NCI-H187 treated with DMSO at 0.1 percent for 48 hours (cell line): ENCODE measurements around the gene TIAM2.

Source experiments
- DNase-seq: peaks from one replicate; lab custom pipeline; 2025; lab: John Stamatoyannopoulos, UW

TIAM2 gene

DNA sequence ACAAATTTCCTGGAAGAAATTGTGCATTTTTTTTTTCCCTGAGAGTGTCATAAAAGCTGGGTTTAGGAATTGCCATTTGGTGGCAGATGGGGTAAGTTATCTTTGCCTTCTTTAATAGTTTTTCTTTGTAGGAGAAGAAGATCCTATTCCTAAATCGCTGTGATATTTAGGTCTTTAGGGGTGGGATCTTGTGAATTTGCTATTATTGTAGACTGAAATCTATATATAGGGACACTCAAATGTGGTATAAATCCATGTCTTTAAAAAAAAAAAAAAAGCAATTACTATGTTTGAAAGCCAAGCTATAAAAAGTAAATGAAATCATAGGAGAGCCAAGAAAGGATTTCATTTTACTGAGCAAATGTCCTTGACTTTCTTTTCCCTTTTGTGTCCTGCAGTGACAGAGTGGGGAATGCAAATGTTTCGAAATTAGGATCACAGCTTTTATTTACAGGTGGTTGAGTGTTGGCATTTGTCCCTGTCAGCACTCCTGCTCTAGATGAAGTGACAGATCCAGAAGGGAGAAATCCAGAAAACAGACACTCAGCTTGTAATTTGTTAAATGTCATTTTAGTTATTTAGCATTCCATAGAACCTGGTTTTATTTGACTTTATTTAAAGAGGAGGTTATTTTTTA, 29.4 kb downstream of the TIAM2 start:
- no peak for DNase-seq

DNA sequence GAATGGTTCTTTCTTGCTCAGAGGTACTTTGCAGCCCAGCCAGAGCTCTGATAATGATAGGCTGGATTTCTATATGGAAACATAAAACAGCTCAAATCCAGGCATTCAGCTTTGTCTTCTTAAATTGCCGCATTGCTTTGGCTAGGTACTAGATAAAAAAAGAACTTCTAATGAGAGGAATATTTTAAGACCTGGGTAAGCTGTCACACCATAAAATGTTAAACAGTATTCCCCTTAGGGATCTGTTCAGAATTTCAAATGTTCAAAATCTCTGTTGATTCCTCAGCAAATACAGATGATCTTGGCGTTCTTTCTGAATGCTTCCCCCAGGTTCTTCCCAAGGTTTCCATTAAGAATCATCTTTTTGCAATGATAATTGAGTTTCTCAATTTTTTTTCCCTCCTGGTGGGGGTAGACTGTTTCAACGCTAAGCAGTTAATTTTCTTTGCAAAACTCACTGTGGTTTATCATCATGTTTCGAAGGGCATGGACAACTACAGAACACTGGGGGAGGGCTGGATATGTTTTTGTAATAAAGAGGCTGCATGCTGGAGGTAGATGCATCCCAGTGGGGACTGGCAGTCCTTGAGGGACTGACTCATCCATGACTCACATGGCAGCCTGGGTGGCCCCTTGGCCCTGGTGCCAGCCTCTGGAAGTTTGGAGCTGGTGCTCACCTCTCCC, 31.0 kb downstream of the TIAM2 start:
- no peak for DNase-seq

DNA sequence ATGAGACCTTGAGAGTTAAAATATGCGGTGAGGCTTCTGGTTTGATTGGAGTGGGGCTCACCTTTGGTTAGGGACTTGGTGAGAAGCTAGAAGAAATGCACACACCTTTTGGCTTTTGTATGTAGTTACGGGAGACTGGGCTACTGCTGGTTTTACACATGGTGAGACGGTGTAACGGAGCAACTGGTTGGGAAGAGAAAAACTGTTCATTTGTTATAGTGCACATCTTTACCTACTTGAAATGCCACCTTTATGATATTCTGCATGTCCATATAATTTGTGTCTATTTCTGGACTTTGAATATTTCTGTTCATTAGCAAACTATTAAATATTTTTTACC, 31.6 kb downstream of the TIAM2 start:
- DNase-seq, result no peak

DNA sequence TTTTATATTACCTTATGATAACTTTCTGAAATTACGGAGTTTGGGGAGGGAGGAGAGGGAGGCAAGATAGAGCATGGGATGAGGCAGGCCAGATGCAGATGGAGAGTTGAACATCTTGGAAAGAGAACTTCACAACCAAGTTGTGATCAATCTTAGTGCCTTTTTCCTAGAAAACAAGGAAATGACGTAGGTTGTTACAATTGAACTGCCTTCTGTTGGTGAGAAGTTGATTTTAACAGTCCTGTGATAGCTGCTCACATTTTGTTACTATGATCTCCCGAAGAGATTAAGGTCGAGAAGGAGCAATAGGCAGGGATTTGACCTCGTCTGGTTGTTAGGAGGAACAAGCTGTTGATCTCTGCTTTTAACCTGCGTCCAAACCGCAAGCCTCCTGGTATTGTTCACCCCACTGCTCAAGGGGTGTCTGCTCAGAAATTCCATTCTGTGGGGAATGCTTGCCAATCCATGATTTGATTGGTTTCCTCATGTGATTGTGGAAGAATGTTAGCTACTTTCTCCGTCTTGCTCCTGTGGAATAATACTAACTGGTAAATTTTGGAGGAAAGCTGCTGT, 35.1 kb downstream of the TIAM2 start:
- no peak for DNase-seq

DNA sequence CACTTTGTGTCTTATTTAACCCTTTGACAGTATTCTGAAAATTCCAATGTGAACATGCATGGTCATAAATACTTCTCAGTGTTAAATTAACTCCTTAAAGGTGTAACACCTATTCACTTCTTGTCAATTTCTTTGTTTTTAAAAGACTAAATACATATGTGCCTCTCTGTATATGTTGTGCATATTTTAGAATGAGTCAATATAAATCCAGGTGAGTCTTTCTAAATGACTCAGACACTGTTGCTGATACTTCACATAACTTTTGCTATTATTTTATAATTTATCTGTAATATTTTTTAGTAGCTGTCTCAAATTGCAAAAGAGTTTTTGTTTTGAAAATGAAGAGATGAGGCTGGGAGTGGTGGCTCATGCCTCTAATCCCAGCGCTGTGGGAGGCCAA, 36.0 kb downstream of the TIAM2 start:
- no peak for DNase-seq

DNA sequence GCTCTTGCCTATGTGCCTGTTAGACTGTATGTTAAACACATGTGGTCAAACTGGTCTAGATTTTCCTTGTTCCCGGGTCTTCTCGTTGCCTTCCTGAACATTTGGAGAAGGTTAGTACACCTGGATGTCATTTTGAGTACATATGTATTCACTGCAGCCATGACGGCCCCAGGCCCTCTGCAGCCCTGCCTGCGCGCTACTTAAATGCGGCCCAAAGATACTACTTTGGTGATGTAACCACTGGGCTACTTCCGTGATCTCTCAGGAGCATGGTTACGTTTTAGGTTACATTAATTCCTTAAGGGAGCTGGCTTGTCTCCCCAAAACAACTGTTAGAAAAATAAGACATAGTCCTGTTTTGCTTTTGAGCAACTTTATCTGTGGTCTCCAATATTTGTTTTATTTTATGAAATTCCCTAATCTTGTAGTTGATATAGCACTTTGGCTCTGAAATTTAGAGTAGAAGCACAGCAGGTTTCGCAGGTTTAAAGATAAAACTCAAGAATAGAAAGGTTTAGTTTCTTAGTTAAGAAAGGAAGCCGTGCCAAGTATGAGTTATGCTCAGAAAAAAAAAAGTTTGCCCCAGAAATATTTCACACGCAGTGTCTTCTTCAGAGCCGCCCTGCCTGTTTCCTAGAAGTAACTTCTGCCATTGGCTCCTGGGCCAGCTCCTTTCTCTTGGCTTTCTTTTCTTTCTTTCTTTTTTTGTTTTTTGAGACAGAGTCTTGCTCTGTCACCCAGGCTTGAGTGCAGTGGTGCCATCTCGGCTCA, 38.1 kb downstream of the TIAM2 start:
- DNase-seq, result no peak

DNA sequence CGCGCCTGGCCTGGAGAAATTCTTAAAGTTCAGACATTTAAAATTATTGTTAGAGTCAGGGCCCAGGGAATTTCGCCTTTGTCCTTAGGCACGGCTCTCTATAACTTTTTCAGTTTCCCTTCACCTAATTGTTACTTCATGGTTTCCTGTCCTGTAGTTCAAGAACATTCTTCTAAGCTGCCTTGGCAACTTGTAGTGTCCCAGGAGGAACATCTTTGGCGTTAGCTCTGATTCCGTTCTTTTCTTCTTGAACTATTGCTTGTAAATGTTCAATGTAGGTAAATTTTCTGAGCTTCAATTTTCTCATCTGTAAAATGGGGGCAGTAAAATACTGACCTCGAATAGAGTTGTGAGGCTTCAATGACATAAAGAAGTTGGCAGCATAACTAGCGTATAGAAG, 41.8 kb downstream of the TIAM2 start:
- no peak for DNase-seq

DNA sequence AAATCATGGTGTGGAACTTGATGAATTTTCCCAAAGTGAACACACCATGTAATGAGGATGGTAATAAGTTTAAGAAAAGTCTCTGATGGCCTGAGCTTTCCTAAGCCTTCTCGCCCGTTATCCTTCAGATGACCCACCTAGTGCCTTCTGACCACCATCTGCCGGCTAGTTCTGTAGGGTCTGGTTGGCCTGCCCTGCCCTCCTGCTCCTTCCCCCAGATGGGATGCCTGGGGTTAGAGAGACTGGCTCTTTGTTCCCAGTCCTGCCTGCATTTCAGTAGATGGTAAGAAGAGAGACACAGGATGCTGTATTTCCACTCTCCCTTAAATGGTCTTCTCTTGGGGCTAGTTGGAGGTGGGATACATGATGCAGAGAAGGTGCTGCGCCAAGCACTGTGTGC, 43.0 kb downstream of the TIAM2 start:
- no peak for DNase-seq

DNA sequence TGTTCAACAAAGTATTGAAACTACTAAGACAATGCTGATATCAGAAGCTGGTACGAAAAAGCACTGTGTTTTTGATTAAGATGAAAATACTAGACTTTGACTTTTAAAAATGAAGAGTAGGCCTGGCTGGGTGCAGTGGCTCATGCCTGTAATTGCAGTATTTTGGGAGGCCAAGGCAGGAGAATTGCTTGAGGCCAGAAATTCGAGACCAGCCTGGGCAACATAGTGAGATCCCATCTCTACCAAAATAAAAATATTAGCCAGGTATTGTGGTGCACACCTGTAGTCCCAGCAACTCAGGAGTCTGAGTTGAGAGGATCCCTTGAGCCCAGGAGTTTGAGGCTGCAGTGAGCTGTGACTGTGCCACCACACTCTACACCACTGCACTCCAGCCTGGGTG, 43.4 kb downstream of the TIAM2 start:
- no peak for DNase-seq

DNA sequence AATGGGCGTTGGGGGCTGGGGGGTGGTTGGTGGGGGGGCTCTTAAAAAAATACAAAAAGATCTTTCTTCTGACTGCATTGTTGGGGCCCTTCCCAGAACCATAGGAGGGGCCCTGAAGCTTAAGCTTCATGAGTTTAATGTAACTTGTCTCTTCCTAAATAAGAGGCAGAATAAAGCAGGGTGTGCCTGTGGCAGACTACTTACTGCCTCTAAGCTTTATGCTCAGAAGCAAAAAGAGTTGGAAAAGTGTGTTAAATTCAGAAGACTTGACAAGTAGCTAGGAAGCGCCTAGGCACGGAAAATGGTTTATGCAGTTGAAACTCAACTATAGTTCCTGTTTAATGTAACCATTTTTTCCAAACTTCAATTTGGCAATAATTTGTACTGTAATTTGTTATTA, 44.5 kb downstream of the TIAM2 start:
- no peak for DNase-seq

DNA sequence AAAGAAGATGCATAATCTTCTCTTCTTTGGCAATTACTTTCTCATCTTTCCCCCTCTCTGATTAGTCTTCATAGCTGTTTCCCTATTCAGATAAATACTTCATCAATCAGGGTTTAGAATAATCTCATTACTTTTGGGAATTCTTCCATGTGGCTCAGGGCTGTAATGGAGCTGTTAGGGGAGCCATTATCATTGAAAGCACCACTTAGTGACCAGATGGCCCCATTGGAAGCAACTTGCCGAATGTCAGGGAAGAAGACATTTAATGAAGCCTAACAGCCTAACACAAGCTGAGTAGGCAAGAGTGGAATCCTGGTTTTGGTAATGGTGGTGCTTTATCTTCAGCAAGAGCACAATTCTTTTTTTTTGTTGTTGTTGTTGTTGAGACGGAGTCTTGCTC, 45.0 kb downstream of the TIAM2 start:
- DNase-seq, result no peak

DNA sequence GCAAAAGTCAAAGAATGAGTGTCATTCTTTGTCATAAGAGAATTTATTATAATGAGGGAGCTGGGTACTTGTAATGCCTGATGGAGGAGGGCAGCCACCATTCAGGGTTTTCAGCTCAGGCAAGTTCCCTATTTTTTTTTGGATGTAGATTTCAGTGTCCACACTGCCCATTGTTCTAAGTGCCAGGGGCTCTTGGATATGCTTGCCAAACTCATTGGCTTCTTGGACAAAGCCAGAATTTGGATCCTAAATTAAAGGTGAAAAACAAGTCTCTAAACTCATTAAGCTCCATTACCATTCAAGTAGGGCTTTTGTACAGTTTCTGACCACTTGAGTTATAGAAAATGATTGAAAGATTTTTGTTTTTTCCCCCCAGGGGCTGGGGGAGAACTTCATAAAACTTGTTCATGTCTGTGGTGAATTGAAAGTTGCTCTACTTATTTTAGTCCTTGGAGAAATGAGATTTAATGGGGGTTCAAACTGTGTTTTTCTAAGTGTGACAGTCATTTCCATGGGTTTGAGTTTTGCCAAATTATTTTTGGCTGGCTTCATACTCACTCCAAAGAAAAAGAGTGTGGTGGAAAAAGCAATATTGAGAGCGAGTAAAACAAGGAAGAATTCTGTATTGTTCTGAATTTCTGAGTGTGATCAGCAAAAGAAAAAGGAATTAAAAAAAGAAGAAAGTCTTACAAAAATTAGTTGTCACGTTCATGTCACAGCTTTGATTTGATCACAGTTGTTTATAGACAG, 46.0 kb downstream of the TIAM2 start:
- no peak for DNase-seq

DNA sequence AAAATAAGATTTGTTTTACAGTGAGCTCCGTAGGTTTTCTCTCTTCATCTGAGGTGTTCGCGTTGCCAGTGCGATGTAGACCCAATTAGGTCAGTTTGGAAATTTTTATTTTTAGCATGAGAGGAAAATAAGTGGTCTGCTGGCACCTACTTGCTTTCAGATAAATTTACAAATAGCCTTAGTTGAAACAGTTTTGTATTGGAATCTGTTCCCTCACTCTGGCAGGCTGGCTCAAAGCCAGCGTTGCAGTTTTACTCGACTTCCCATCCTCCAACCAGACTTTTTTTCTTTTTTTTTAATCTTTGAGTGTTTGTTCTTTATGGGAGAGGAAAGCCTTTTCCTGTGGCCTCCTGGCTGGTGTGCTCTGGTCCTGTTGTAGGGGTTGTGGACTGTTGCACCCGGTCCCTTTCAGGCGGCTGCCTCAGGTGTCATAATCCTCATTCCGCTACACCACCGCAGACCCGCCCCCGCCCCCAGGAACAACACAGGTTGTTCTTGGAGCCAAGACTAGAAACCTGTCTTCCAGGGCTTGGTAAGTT, 46.7 kb downstream of the TIAM2 start:
- DNase-seq, result no peak

DNA sequence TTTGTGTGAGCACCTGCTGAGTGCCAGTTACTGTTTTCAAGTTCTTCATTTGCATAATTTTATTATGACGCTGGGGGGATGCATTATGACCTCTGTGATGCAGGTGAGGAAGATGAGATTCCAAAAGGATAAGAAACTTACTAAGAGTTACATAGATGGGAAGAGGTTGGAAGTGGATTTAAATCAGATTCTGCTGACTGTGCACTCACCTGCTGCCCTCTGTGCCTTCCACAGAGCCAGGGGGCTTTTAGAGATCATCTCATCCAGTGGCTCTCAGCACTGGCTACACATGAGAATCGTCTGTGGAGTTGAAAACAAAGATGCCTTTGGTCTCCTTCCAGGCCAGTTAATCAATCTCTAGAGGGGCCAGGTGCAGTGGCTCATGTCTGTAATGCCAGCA, 47.9 kb downstream of the TIAM2 start:
- DNase-seq, result no peak

DNA sequence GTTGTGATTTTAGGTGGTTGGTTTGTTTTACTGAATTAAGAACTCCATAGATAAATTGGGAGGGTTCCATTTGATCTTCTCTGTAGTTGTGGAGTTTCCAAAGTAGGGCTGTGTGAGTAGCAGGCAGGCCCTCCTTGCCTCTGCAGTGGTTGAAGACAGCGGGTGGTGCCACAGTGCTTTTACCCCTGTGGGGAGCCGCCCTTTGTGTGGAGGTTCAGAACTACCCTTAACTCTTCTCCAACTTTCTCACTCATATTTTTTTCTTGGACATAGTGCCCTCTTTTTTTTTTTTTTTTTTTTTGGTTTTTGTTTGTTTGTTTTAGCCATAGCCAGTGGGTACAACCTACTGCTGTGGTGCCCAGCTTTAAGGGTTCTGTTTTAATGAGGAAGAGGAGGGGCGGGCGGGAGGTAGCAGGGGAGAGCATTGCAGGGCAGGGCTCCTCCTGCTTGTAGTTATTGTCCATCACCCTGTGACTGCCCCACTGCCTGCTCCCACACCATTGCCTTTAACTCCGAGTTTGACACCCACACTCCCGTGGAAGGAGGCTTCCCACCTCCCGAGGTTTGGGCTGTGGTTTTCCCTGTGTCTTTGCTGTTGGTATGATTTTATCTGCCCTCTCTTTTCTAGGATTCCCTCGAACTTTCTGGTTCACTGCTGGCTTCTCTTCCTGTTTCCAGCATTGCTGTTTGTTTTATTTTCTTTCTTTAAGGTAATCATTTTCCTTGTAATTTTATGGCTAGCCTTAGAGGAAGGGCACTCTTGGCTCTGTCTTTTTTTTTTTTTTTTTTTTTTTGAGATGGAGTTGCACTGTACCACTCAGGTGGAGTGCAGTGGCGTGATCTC, 50.7 kb downstream of the TIAM2 start:
- DNase-seq, result no peak

DNA sequence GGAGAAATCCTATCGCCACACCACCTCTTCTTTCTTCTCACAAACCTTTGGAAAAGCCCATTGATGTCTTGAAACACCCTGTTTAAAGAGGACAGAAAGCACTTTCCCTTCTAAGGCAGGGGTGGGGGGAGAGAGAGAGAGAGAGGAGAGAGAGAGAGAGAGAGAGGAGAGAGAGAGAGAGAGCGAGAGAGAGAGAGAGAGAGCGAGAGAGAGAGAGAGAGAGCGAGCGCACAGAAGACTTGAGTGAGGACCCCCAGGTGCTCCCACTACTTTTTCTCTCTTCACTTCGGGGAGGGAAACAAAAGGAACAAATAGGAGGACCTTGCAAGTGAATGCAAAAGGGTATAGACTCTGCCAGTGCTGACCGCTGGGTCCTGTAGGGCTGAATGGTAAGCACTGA, 52.4 kb downstream of the TIAM2 start:
- DNase-seq, result no peak

DNA sequence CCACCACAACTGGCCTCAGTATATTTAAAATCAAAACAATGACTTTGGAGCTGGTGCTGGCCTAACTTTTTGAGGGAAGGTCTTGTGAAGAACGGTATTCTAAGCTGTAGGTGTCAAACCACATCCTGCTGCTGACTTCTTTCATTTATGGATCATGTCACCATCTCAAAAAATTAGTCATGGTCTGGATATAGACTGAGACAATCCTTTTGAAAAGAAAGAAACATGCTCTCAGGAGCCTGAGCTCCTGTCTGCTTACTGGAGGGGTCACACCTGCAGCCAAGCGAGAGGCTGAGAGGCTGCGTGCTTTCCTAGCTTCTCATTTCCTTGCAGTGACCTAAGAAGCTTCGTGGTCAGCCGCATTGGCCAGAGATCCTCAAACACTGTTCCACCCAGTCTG, 55.2 kb downstream of the TIAM2 start:
- DNase-seq, result no peak

DNA sequence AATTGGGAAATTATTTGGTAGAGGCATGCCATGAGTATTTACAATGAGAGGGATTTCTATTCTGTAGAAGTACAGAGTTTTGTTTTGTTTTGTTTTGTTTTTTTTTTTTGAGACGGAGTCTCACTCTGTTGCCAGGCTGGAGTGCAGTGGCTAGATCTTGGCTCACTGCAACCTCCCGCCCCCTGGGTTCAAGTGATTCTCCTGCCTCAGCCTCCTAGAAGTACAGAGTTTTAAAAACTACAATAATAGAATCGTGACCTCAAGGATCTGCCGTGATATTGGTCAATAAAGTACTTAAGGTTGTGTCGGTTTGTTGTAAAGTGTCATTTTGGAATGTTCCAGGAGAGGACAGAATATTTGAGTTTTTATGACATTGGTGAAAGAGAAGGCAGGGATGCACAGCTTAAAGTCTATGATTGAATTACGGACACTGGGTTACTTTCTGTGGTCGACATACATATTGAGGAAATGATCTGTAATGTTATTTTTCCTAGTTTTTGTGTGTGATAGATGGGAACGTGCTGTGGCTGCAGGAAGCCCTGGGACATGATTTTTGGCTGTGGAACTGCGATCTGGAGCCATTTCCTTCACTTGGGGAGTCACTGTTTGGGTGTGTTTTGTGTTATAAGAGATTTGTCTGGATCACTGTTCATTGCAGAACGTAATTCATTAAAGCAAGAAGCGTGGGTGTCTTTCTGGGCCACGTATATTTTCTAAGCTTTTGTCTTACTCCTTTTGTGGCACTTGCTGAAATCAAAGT, 59.6 kb downstream of the TIAM2 start:
- DNase-seq, result no peak

DNA sequence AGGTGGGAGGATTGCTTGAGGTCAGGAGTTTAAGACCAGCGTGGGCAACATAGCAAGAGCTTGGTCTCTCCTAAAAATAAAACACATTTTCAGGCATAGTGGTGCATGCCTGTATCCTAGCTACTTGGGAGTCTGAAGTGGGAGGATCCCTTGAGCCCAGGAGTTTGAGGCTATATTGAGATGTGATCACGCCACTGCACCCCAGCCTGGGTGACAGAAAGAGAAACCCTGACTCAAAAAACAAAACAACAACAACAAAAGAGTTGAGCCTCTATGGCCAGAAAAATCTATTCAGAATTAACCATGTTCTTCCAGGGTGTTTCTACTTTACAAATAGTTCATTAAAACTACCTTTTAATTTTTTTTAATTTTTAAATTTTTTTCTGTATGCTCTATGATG, 60.6 kb downstream of the TIAM2 start:
- no peak for DNase-seq

DNA sequence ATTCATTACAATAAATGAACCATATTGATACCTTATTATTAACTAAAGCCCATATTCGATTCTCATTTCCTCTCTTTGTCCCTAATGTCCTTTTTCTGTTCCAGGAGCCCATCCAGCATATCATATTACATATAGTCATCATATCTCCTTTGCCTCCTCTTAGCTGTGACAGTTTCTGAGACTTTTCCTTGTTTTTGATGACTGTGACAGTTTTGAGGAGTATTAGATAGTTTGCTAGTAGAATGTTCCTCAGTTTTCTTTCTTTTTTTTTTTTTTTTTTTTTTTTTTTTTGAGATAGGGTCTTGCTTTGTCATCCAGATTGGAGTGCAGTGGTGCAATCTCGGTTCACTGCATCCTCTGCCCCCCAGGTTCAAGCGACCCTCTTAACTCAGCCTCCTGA, 61.6 kb downstream of the TIAM2 start:
- DNase-seq, result no peak

DNA sequence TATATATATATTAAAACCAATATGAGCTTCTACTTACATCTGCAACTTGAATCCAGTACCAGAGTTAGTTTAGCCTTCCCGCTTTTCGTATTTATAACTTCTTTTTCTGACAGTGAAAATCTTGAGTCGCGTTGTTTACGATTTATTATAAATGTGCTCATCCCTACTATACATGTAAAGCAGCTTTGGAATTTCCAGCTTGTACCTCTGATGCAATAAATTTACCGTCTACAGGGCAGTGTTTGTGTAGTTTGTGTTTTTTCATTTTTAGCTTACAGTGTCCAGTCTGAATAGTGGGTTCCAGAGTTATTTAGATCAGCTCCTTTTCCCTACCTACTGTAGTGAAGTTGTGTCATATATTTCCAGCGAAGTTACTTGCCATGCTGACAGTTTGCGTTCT, 66.3 kb downstream of the TIAM2 start:
- DNase-seq, result no peak
